H54 (cell line): ENCODE data around the gene MAPK8.
"Not testable (repeated sequence)": the region's sequence is repeated elsewhere in the genome, so short reads cannot be mapped to it uniquely, and the experiment has no call there.

ENCODE experiments used
- DNase-seq: peaks from one replicate; pipeline ENCODE4 v3.0.0; 2011; ENCODE audit warnings: low spot score, mixed read lengths; ENCODE audit not compliant: insufficient read length
- FAIRE-seq: peaks from 3 replicates; lab custom pipeline; 2011; peaks lifted over from hg19 to GRCh38; lab: Jason Lieb, UNC
- POLR2A ChIP-seq: IDR thresholded peaks from 2 replicates; pipeline ENCODE4 v1.6.1; 2011; ENCODE audit warnings: low read depth, mild to moderate bottlenecking, low read length

MAPK8 gene

GRCh38 chr10:48306265-48306869, at the start of gene MAPK8:
Gene MAPK8, plus strand, starts transcription at chr10:48306677. Its CDS starts 94,984 bp downstream, at chr10:48401661.
- DNase-seq: peak; percentile 90
- FAIRE-seq: no peak
- peak; percentile 93 for TF ChIP-seq POLR2A

GRCh38 chr10:48257407-48257961, 49.0 kb upstream of the MAPK8 start:
- TF ChIP-seq POLR2A: no peak
- DNase-seq (no peak), FAIRE-seq (no peak)

- no peak for DNase-seq
- FAIRE-seq: no peak
- no peak for TF ChIP-seq POLR2A
Measured at GRCh38 chr10:48258105-48258504, 48.4 kb upstream of the MAPK8 start.

DNA sequence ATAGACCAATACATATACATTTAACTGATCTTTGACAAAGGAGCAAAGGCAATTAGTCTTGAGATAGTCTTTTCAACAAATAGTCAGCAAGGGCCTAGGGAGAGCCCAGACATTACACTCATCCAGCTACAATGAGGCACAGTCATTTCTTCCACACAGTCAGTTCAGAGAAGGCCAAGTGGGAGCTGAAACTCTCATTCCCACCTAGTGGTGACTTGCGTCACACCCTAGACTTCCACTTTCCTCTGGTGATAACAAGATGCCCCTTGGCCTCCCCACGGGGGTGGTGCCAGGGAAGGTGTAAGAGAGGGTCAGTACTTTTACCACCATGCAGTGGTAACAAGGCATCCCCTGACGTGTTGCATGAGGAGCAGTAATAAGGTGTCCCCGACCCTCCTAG, 39.9 kb upstream of the MAPK8 start:
- no peak for DNase-seq
- no peak for TF ChIP-seq POLR2A
- FAIRE-seq: no peak

GRCh38 chr10:48271047-48271730, 35.3 kb upstream of the MAPK8 start:
- DNase-seq (no peak), FAIRE-seq (no peak)
- no peak for TF ChIP-seq POLR2A

DNA sequence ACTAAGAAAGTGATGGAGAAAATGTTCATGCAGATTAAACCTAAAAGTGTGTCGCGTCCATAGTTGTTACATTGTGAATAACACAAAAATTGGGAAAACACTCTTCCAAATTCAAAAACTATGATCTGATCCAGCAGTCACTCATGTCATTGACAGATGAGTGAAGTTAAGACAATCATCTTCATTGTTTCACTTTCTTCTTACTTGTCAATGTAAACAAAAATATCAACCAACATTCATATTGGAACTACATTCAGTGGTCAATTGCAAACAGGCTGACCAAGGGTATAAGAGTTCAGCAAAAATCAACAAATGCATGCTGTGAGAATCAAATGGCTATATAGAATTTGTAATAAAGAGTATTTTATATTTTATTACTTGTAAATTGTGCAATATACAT, 33.8 kb upstream of the MAPK8 start:
- no peak for TF ChIP-seq POLR2A
- FAIRE-seq (no peak), DNase-seq (no peak)

- DNase-seq: no peak
- no peak for FAIRE-seq
Measured at GRCh38 chr10:48273741-48274140, 32.7 kb upstream of the MAPK8 start.

DNA sequence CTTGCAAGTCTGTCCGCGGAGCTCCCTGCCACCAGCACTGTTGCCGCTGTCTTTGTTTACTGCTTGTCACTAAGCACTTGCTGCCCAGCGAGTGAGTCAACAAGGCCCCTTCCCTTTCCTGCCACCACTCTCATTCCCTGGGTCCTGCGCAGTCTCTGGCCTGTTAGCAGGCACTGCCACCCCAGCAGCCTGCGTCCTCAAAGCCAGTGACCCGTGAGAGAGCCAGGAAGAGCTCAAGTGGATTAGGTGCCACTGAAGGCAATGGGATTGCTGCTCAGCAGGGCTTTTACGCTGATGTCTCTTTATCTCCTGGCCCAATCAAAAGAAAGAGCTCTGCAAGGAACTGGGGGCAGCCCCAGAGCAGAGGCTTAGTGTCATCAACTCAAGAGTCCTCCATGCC, 31.8 kb upstream of the MAPK8 start, which contains the start of gene FRMPD2:
FRMPD2 (minus strand) TSS at position 61 of the 400 bp plus-strand sequence. CDS start 129 bp downstream, outside the sequence.
- no peak for FAIRE-seq
- DNase-seq: no peak
- no peak for TF ChIP-seq POLR2A

More at GRCh38 chr10:48273741-48274140, 32.7 kb upstream of the MAPK8 start:
- no peak for TF ChIP-seq POLR2A

GRCh38 chr10:48277093-48277492, 29.4 kb upstream of the MAPK8 start:
- FAIRE-seq (no peak), DNase-seq (no peak)
- no peak for TF ChIP-seq POLR2A

DNA sequence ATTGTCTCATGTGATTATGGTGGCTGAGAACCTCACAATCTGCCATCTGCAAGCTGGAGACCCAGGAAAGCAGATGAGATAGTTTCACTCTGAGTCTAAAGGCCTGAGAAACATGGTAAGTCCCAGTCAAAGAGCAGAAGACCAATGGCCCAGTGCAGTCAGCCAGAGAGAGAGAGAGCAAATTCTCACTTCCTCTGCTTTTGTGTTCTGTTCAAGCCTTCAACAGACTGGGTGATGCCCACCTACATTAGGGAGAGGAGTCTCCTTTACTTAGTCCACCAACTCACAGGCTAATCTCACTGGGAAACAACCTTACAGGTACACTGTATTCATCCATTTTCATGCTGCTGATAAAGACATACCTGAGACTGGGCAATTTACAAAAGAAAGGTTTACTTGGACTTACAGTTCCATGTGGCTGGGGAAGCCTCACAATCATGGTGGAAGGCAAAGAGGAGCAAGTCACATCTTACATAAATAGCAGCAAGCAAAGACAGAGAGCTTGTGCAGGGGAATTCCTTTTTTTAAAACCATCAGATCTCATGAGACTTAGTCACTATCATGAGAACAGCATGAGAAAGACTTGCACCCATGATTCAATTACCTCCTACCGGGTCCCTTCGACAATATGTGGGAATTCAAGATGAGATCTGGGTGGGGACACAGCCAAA, 27.3 kb upstream of the MAPK8 start:
- FAIRE-seq (no peak), DNase-seq (no peak)
- TF ChIP-seq POLR2A: no peak

DNA sequence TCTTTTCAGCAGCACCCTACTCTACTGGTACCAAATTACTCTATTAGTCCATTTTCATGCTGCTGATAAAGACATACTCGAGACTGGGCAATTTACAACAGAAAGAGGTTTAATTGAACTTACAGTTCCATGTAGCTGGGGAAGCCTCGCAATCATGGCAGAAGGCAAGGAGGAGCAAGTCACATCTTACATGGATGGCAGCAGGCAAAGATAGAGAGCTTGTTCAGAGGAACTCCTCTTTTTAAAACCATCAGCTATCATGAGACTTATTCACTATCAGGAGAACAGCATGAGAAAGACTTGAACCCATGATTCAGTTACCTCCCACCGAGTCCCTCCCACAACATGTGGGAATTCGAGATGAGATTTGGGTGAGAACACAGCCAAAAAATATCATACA, 24.8 kb upstream of the MAPK8 start:
- not testable (repeated sequence) for DNase-seq

GRCh38 chr10:48282829-48283228, 23.6 kb upstream of the MAPK8 start:
- FAIRE-seq: no peak

More for the DNA sequence above, 24.8 kb upstream of the MAPK8 start:
- FAIRE-seq: not testable (repeated sequence)

DNA sequence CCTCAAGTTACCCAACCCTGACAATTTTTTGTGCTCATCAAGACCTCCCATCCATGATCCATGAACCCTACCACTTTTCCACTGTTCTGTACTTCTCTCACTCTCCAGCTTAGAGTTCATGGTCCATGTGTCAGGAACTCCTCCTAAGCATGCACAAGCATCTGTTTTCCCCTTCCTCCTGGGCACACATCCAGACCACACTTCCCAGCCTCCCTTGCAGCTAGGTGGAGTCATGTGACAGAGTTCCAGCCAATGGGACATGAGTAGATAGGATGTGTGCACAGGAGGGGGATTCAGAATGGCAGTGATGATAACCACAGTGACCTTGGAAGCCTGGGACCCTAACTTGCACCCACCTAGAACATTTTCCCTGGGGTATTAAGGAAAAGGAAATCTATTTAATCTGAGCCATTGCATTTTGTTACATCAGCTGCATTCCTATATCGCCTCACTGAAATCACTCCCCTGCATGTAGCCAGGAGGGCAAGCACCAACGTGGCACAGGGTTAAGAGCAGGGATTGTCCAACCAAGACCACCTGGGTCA, 22.4 kb upstream of the MAPK8 start:
- FAIRE-seq (no peak), DNase-seq (no peak)
- no peak for TF ChIP-seq POLR2A

More at GRCh38 chr10:48282829-48283228, 23.6 kb upstream of the MAPK8 start:
- no peak for DNase-seq
- no peak for TF ChIP-seq POLR2A

DNA sequence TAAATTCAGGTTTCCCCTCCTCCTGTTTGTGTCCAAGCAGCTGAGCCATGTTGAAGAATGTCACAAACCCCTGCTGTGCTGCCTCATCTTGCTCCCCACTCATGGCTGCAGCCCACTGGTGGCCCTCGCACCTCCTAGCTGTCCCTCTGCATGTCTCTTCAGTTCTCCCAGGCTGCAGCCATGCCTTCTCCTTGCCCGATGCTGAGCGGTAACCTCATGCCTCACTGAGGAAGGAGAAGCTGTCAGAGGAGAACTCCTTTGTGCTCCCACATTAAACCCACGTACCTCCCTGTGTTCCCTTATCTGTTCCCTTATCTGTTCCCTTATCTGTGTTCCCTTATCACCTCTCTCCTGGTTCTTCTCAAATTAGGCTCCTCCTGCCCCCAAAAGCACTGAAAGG, 21.7 kb upstream of the MAPK8 start:
- FAIRE-seq (no peak), DNase-seq (no peak)
- TF ChIP-seq POLR2A: no peak
